GM12865 (cell line): Measurements from ENCODE around the gene BRSK2.

ENCODE experiments used
- DNase-seq: peaks from one replicate; pipeline ENCODE4 v3.0.0; 2010; ENCODE audit warnings: low read depth
- H3K4me3 ChIP-seq: 2 replicates; pipeline ENCODE4 v1.5.1; 2011; ENCODE audit warnings: mild to moderate bottlenecking, low read depth, low read length, control low read depth
- TF ChIP-seq, protein P1 (sequence below): IDR thresholded peaks from 2 replicates; pipeline ENCODE4 v1.5.1; 2011; ENCODE audit warnings: low read length, control low read depth, low read depth, inconsistent platforms; ENCODE audit not compliant: insufficient read depth; ENCODE audit errors: missing control alignments

BRSK2 gene

GRCh38 chr11:1377231-1377780, 12.4 kb upstream of the BRSK2 start:
- H3K4me3 ChIP-seq: no peak overlapping the region
- TF ChIP-seq, protein P1, sequence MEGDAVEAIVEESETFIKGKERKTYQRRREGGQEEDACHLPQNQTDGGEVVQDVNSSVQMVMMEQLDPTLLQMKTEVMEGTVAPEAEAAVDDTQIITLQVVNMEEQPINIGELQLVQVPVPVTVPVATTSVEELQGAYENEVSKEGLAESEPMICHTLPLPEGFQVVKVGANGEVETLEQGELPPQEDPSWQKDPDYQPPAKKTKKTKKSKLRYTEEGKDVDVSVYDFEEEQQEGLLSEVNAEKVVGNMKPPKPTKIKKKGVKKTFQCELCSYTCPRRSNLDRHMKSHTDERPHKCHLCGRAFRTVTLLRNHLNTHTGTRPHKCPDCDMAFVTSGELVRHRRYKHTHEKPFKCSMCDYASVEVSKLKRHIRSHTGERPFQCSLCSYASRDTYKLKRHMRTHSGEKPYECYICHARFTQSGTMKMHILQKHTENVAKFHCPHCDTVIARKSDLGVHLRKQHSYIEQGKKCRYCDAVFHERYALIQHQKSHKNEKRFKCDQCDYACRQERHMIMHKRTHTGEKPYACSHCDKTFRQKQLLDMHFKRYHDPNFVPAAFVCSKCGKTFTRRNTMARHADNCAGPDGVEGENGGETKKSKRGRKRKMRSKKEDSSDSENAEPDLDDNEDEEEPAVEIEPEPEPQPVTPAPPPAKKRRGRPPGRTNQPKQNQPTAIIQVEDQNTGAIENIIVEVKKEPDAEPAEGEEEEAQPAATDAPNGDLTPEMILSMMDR: no peak
- DNase-seq: no peak

DNA sequence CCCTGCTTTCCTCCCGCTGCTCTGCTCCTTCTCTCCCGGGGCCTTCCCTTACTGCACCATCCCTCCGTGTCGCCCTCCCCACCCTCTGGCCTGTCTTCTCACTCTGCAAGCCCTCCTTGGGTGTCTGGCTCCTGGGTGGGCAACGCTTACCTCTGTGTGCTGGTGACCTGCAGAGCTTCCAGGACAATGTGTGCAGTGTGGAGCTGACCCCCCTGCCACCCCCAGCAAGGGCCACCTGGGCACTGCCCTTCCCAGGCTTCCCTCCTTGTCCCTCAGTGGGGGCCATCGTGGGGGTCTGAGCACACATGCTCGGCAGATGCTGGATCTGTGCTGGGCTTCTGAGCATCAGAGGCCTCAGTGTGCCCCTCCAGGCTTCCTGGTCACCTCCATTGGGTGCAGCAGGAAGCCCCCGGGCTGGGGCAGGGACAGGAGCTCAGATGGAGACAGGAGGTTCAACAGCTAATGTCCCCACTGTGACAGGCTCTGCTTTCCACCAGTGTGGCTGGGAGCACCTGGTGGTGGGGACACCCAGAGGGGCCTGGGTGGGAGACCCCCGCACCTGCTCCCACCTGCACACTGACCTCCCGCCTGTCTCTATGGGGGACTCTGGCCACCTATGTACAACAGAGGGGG, 7.8 kb upstream of the BRSK2 start:
- no peak for DNase-seq
- TF ChIP-seq, protein P1: no peak
- no peak overlapping the region for H3K4me3 ChIP-seq

- DNase-seq: no peak
- no peak overlapping the region for H3K4me3 ChIP-seq
- TF ChIP-seq, protein P1: no peak
Measured at GRCh38 chr11:1382429-1382828, 7.3 kb upstream of the BRSK2 start.

DNA sequence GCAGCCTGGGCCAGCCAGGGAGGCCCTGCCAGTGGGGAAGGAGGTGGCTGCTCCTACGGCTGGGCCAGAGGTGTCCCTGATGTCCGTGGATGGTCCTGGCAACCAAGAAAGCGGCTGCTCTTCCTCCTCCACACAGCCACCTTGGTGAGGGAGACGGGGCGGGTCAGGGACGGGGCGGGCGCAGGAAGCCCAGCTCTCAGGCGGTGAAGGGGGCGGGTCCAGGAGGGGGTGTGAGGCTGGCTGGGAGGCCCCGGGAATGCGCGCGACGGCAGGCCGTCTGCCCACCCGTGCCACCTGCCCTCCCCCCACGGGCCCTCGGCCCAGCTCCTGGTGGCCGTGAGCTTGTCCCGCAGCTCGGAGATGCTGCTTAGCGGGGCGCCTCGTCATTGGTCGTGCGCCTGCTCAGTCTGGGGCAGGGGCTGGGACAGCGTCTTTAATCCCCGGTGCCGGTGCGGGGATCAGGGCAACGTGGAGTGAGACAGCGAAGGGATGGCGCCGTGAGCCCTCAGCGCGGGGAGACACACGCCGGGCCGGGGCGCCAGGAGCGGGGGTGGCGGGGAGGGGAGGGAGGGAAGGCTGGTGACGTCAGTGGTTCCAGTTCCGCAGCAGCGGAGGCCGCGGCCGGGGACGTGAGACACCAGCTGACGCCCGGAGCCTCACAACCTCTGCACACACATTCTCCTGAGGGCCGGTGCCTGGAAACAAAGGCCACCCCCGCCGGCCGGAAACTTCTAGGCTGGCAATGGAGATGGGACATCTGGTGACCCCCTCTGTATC, 6.7 kb upstream of the BRSK2 start:
- DNase-seq: peak; percentile 82
- H3K4me3 ChIP-seq: peak overlapping the region; percentile 80
- TF ChIP-seq, protein P1: peak; percentile 3

DNA sequence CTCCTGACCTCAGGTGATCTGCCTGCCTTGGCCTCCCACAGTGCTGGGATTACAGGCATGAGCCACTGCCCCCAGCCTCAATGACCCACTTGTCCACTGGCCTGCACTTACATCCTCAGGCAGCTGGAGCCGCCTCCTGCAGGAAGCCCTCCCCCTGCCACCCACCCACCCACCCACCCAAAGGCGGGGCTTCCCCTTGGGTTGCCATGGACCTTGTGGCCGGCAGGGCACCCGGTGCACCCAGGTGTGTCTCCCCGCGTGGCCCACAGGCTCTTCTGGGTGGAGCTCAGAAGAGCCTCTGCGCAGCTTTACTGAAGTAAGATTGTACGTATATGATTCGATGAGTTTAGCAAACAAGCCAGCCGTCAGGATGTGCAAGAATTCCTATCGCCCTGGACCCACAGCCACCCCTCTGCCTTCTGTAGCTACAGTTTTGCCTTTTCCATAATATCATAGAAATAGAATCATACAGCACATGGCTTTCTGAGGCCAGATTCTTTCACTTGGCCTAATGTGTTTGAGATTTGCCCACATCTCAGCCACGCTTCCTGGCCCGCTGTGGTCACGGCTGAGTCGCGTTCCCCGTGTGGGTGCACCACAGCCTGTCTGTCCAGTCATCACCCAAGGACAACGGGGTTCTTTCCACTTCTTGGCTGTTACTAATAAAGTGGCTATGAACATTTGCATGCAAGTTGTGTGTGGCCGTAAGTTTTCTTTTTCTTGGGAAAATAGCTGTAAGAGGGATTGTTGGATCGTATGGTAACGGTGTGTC, 5.3 kb upstream of the BRSK2 start:
- TF ChIP-seq, protein P1: no peak
- peak; percentile 36 for DNase-seq
- no peak overlapping the region for H3K4me3 ChIP-seq

GRCh38 chr11:1387521-1387920, 2.2 kb upstream of the BRSK2 start:
- TF ChIP-seq, protein P1: no peak
- H3K4me3 ChIP-seq: no peak overlapping the region
- no peak for DNase-seq
